Activated CD4-positive, alpha-beta T cell treated with anti-CD3 and anti-CD28 coated beads, Interleukin-2, amount 50 U/mL, for 16 hours (primary cell): Measurements from ENCODE around the gene ATG7.

Experiments
- DNase-seq: peaks from one replicate; pipeline ENCODE4 v3.0.0-alpha.2; 2020

ATG7 gene

DNA sequence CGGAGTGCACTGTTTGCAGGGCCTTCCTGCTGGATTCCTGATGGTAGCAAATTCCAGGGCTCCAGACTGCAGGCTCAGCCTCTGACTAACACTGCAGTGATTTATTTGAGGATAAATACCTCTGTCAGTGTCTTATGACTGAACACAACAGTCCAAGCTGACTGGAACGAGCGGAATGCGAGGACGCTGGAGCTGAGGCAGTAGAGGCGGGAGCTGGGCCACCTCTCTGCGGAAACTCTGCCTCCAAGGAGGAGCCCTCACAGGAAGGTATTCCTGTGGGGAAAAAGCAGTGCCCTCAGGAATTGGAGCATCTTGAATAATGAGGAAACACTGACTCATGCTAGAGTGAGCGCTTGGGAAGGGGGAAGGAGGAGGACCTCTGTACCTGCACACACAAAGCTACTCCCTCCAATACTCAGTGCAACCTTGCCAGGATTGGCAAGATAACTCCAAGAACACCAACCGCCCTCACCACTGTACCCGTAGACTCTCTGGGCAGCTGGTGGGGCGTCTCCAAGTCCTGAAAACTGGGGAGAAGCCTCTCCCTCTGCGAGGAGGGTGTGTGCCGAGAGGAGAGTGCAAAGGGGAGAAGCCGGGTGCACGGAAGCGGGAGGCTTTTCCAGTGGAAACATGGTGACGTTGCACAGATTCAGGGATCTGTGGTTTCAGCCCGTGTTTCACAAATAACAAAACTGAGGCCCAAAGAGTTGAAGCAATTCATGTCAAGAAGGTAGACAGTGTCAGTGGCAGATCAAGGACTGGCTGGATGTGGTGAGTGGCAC lies 328.5 kb downstream of the ATG7 start:
- DNase-seq, result no peak

DNA sequence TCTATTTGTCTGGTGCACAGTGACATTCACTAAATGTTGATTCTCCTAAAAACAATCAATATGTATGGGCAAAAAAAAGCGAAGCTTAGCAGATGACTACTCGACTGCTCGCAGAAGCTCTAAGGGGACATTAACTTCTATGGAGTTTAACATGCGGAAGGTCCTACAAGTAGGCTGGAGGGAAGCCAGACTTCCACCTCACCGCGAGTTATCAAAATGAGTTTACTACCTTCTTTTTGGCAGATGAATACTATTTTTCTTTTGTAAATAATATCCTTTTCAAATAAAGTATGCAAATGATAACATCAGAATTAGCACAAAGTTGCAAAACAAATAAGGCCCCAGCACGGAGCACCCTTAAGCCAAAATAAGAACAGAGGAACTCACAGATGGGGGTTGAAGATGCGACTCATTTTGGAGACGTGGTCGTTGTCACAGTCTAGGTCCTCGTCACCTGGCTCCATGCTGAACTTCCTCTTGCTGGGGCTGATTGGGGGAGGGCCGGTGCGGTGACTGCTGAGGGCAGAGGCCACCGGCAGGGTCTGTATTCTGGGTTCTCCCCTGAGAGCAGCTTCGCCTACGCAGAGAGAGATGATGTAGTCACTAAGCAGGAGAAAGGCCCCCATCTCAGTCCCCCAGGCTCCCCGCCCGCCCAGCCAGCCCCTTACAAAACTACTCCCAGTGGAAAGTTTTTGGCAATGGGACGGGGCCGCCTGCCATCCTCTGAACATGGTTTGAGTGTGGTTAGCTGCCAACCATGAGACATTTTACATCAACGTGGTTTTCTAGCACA lies 329.4 kb downstream of the ATG7 start:
- no peak for DNase-seq

DNA sequence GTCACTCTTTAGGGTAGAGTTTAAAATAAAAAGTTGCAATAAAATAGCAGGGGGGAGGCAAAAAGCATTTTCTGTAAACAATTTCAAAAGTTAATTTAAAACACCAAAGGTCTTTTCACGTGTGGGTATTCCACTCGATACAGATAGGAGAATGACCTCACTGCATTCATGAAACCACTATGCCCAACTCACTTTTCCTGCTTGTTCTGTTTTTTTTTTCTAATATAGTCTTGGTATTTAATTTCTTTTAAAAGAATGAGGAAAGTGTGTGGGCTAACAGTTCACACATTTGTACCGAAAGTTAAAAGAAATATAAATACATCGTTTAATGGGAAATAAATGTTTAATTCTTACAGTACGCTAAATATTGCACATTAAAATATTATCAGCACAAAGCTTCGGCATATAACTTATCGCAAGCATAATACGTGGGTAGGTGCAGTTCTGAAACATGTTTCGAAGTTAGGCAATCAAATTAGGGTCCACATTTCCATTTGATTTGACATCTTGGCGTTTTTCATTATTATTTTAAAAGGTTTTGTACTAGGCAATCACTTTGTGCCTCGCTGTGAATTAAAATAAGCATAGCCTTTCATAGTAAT lies 330.1 kb downstream of the ATG7 start:
- DNase-seq, result no peak

DNA sequence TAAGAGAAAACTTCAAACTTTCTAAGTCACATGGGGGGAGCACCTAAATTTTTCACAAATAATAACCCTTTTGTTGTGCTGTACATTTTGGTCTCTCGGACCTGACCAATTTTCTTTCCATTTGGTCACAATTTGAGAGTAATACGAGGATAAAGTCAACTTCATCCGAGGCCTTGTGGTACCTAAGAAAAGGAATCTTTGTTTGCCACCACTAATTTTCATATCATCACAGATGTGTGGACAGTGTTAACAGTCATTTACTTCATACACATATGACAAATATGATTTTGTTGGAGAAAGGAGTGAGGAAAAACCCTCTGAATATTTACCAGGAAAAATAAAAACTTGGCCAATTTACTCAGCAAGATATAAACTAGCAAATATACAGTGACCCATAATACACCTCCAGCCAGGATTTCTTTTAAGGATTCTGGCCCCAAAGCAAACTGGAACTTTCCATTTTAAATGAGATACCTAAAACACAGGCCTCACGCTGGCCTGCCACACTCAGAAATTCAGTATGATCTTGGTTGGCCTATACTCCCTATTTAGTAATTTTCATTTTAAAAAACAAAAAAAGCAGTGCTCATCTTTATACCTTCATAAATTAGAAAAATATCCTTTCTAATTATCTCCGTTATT lies 330.8 kb downstream of the ATG7 start:
- no peak for DNase-seq

DNA sequence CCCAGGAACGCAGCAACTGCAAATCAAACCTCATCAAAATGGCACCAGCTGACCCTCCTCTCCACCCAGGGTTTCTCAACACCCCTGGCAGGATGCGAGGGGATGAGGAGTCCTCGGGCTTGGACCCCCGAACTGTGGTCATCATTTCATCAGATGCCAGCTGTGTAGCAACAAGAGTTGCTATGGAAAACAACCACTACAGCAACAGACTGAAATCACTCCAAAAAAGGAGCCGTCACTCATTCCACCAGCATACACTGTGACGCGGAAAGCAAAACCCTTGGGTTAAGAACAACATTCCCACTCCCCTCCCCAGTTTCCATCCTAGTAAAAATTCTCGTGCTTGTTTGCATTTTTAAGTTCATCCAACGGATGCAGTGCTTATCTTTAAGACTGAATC lies 331.4 kb downstream of the ATG7 start:
- DNase-seq, result no peak

DNA sequence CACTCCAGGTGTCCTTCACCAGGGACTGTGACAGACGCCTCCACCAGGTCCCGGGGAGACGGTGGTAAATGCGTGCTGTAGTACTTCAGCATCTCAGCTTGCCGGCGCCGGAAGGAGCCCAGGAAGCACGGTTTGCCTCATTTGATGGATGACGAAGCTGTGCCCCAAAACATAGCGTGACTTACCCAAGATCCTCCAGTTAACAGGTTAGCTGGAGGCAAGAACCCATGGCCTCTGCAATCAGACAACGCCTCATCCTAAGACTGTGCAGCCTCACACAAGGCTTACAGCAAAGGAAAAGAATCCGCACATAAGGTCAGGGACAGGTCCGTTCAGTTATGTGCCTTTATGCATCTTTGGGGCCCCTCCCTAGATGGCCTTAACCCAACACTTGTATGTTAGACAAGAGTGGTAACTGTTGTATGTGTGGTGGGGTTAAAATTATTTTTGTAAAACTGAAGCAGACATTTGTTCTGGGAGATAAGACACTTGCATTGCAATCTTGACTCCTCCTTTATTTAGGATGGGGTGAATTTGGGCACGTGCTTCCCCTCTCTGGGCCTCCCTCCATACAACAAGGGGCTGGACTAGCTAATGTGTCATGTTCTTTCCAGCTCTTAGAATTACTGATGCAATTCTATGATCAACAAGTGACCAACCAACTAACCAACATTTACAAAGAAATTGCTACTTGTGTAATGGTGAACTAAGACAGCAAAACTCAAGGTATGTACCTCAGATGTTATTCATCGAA lies 332.1 kb downstream of the ATG7 start:
- no peak for DNase-seq

DNA sequence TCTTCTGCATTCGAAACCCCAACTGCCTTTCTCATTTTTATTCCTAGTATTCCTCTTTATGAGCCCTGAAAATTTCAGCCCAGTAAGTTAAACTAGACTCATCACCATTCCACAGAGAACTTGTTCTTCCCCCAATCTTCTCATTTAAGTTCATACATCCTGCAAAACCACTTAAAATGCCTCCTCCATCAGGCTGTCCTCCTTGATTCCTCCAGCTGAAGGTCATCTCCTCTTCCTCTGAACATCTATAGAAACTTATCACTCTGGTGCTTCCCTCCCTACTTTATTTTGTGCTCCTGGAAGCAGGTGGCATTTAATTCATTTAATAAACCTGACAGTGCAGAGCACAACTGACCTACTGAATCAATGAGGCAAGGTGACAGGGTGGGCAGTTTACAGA lies 333.2 kb downstream of the ATG7 start:
- no peak for DNase-seq

DNA sequence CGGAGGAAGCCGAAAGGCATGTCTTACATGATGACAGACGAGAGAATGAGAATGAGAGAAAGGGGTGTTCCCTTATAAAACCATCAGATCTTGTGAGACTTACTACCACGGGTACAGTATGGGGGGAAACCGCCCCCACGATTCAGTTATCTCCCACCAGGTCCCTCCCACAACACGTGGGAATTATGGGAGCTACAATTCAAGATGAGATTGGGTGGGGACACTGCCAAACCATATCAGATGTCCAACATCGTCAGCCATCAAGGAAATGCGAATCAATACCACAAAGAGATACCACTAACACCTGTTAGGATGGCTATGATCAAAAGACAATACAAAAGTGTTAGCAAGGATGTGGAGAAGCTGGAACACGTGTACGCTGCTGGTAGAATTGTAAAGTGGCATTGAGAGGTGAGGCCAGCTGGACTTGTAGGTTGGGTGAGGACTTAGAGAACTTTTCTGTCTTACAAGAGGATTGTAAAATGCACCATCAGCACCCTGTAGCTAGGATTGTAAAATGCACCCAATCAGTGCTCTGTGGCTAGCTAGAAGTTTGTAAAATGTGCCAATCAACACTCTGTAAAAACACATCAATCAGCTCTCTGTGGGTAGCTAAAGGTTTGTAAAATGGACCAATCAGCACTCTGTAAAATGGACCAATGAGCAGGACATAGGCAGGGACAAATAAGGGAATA lies 334.0 kb downstream of the ATG7 start:
- DNase-seq, result no peak

DNA sequence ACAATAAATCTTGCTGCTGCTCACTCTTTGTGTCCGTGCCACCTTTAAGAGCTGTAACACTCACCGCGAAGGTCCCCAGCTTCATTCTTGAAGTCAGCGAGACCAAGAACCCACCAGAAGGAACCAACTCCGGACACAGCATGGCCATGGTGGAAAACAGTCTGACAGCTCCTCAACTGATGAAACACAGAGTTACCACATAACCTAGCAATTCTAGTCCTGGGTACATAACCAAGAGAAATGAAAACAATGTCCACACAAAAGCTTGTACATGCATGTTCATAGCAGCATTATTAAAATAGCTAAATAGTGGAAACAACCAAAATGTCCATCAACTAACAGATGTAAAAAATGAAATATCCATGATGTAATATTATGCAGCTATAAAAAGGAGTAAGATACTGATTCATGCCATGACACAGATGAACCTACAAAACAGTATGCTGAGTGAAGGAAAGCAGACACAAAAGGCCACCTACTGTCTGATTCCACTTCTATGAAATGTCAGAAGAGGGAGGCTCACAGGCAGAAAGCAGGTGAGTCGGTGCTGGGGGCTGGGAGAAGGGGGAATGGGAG lies 334.8 kb downstream of the ATG7 start:
- DNase-seq, result no peak
